Stimulated activated CD8-positive, alpha-beta memory T cell treated with anti-CD3 and anti-CD28 coated beads, Interleukin-2, amount 100 ng/mL, for 1 hour (primary cell): ENCODE measurements around the gene JUP.

ENCODE experiments used
- DNase-seq, 2 donors: peaks; one replicate each; pipeline ENCODE4 v3.0.0-alpha.2; 2020; ENCODE audit warnings: low read depth in 2 of 2

JUP gene

GRCh38 chr17:41758601-41759000, 27.9 kb downstream of the JUP start:
- no peak for DNase-seq

DNA sequence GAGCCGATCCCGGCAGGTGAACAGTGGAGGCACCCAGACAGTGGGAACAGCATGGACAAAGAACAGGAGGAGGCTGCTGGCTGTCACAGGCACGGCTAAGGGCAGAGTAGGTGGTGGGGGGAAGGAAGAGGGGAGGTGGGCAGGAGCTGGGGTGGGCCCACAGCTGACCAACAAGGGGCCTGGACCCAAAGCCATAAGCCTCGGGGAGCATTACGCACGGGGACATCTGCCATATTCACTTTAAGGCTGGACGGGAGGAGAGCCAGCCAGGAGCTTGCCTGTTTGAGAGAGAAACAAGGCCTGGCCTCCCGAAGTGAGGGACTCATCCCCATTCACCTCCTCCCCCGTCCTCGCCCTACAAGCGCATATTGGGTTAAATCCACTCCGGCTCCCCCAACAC, 32.4 kb downstream of the JUP start:
- DNase-seq, result no peak

DNA sequence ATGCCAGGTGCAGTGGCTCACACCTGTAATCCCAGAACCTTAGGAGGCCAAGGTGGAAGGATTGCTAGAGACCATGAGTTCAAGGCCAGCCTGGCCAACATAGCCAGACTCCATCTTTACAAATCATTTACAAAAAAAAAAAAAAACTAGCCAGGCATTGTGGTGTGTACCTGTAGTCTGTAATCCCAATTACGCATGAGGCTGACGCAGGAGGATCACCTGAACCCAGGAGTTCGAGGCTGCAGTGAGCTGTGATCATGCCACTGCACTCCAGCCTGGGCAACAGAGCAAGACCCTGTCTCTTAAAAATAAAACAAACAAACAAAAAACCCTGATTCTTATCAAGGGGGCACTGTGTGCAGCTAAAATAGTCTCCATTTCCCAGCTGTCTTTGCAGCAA, 35.2 kb downstream of the JUP start:
- DNase-seq, result no peak

- DNase-seq, result no peak
Measured at GRCh38 chr17:41750862-41751261, 35.6 kb downstream of the JUP start.

DNA sequence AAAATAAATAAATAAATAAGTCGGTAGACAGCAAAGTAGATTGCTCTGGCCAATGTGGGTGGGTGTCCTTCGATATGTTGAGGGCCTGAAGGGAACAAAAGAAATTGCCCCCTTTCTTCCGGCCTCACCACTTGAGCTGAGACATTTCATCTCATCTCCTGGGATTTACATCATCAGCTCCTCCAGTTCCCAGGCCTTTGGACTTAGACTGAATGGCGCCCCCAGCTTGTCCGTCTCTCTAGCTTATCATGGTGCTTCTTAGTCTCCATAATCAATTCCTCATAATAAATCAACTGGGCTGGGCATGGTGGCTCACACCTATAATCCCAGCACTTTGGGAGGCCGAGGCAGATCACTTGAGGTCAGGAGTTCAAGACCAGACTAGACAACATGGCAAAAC, 38.2 kb downstream of the JUP start:
- no peak for DNase-seq

- no peak for DNase-seq
Measured at GRCh38 chr17:41741709-41742108, 44.8 kb downstream of the JUP start.

DNA sequence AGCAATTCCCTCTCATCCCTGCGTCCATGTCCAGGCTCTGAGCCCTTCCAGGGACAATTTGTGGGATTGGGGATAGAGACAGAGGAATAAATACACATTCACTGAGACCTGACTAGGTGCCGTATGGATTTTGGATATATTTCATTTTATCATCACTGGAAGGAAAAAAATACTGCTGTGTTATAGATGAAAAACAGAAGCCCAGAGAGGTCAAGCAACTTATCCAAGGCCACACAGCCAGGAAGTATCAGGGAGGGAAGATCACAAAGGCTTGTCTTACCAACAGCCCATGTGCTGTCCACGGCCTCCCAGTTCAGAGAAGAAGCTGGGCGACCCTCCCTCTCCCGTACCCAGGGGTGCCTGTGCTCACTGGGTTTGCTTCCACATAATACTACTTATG, 46.0 kb downstream of the JUP start:
- no peak for DNase-seq

- DNase-seq, result no peak
Measured at GRCh38 chr17:41739661-41740352, 46.7 kb downstream of the JUP start.

- DNase-seq, result no peak
Measured at GRCh38 chr17:41738801-41739112, 47.8 kb downstream of the JUP start.

DNA sequence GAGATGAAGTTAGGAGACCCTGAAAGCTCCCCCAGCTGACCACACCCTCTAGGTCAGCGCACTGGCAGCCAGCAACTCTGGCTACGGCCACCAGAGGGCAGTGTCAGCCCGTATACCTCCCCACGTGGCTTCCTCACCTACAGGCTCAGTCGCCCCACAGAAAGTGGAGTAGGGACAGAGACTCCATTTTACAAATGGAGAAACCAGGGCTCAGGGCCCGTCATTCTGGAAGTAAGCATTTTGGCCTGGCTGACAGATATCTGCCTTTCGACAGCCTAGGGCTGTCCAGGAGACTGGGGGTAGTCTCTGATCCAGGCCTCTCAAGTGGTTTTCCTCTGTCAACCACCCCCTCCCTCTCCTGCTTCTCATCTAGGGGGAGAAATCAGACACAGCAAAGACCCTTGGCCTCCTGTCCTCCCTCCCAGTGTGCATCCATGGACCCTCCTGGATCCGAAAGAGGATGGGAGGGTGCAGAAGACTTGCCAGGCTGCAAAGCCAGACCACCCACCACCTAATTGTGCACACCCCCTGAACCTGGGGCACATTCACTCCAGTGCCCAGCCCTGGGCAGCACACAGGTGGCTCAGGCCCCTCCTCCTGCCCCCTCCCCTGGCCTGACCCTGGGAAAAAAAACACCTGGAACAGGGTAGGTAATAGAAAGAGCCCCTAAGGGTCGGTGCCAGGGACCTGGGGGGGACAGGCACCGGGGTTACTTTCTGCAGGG, 48.3 kb downstream of the JUP start:
- DNase-seq, result peak; percentile 60 to 61

DNA sequence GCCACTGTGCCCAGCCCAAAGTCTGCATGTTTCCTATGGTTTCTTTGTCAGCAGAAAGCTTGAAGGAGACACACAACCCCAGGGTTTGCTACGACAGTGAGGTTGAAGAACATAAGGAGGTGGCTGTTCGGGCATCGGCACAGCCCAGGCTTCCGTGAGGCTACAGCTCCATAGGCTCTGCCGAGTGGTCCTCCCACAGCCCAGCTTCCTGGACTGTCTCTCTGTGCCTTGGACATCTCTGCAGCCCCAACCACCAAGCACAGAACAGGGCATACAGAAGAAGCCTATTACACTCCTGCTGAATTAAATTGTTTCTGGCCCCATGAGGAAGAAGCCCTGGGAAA, 48.9 kb downstream of the JUP start:
- no peak for DNase-seq

- DNase-seq, result no peak
Measured at GRCh38 chr17:41736983-41737679, 49.4 kb downstream of the JUP start.

DNA sequence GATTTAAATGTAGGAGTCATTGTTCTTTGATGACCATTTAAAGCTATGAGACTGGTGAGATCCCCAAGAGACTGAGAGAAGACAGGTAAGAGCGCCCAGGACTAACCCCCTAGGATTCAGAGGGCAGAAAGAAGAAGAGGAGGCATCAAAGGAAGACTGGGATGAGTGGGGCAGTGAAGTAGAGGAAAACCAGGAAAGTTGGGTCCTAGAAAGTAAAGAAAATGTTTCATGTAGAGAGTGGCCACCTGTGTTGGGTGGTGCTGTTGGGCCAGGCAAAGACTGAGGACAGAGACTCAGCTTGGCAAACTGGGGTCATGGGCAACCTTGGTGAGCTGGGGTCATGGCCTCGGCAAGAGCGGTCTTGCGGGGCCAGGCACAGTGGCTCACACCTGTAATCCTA, 50.8 kb downstream of the JUP start:
- no peak for DNase-seq

DNA sequence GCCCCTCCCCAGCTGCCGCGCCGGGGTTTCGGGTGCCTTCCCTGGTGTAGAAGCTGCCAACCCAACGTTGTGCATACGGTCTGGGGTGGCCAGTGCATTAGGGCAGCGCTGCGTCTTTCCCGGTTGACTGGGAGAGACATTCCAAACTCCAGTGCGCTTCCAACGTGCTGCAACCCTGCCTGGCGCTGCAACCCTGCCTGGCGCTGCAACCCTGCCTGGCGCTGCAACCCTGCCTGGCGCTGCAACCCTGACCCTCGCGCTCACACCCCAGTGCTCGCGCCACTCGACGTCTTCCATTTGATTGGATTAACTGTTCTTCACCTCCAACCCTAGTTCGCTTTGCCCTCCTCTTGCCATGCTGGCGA, 51.6 kb downstream of the JUP start:
- DNase-seq, result no peak

- no peak for DNase-seq
Measured at GRCh38 chr17:41734139-41734948, 52.2 kb downstream of the JUP start, which contains the start of gene HAP1. TSS of gene HAP1 (minus strand) at chr17:41734643. CDS start at chr17:41734634, 9 bp downstream.

- DNase-seq, result no peak
Measured at GRCh38 chr17:41733348-41734138, 53.0 kb downstream of the JUP start.

- DNase-seq, result no peak
Measured at GRCh38 chr17:41731836-41732235, 54.7 kb downstream of the JUP start.

DNA sequence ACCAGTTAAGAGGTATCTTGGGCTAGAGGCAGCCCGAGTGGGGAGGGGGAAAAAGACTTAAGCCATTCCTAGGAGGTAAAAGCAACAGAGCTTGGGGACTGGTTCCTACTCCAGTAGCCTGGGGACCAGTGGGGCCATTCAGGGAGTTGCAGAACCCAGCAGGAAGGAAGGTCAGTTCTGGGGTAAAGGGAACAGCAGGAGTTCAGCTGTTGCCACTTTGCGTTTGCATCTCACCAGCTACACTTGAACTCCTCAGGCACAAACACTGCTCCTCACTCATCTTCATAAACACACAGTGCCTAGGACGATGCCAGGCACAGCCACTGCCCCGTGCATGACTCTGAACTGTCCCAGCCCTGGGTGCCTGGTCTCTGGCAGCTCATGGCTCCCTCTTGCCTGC, 56.0 kb downstream of the JUP start:
- no peak for DNase-seq

DNA sequence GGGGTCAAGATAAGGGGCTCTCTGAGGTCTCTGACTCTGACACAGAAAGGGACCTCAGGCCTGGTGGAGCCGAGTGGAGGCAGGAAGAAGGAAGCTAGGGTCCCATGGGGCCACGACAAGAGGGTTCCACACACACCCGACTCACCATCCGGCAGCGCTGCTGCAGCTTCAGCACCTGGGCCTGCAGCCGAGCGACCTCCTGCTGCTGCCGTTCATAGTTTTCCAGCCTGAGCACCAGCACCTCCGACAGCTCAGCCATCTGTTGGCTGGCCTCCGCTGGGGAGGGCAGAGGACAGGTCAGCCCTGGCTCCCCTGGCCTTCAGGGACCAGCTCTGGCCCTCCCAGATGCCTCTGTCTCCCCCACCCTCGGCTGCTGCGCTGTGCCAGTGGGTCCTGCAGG, 58.5 kb downstream of the JUP start:
- no peak for DNase-seq

DNA sequence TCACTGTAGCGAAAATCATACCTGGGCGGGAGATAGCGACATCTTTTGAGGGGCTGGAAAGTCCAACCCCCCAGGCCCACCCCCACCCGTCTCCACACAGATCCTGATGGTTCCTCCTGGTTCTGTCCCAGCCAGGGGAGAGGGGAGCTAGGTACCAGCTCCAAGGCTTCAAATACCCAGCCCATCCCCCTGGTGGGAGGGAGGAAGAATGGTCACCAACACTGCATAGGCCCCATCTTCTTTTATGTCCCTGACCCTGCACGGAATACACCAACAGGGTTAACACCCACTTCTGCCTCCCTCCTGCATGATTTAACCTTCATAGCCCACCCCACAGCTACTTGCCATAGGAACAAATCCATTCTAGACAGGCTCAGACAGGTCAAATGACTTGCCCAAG, 61.4 kb downstream of the JUP start:
- no peak for DNase-seq

GRCh38 chr17:41724476-41725050, 61.9 kb downstream of the JUP start:
- DNase-seq, result no peak
